Measurements from ENCODE around the gene TMEM63C.

Gene TMEM63C

GRCh38 chr14:77217551-77217950 is 36.0 kb downstream of the TMEM63C start:
- POLR2A ChIA-PET, result no interaction called here

More at GRCh38 chr14:77217551-77217950, 36.0 kb downstream of the TMEM63C start:
- Histone ChIP-seq H3K4me1 (ENCODE audit: control insufficient read depth, insufficient read depth, low read length) (no peaks in the 10 kb centered on the region), H3K27ac (ENCODE audit: extremely low read depth, low read depth, low read length) (no peak overlapping the region), H3K9me3 (ENCODE audit: control insufficient read depth, insufficient read depth, low read depth, low read length) (no peaks in the 10 kb centered on the region), H3K36me3 (ENCODE audit: control insufficient read depth in 2 of 2, insufficient read depth in 1 of 2, low read length in 2 of 2) (no peaks in the 10 kb centered on the region), H3K4me3 (ENCODE audit: low read depth, low read length) (no peak overlapping the region)
- CTCF ChIA-PET, result interaction anchor here (0.6 kb wide), 2 partner anchors 77 to 776 kb away, joined by 3 read pairs; no protein-coding TSS in a partner anchor
- no peak for TF ChIP-seq PRDM4 (tag by site-specific recombination; IDR thresholded peaks at IDR 0.05)
- TF ChIP-seq ZNF391 (tag by site-specific recombination; IDR thresholded peaks at IDR 0.05; ENCODE audit: borderline replicate concordance, low read depth), result no peak
- no peak for TF ChIP-seq ZNF585B (tag by site-specific recombination; IDR thresholded peaks at IDR 0.05)
- TF ChIP-seq ZBTB17 (tag by site-specific recombination; IDR thresholded peaks at IDR 0.05), result no peak
- no peak for TF ChIP-seq TSHZ1 (tag by site-specific recombination; IDR thresholded peaks at IDR 0.05; ENCODE audit: borderline replicate concordance)
- TF ChIP-seq ZNF549 (tag by site-specific recombination; IDR thresholded peaks at IDR 0.05), result no peak
- no peak for TF ChIP-seq SP3 (tag by site-specific recombination; IDR thresholded peaks at IDR 0.05)
- no peak for TF ChIP-seq RBAK (tag by site-specific recombination; IDR thresholded peaks at IDR 0.05)
- TF ChIP-seq AEBP2 (tag by site-specific recombination; IDR thresholded peaks at IDR 0.05; ENCODE audit: borderline replicate concordance), result no peak
- no peak for TF ChIP-seq HOXD13 (CRISPR knock-in tag; IDR thresholded peaks at IDR 0.05; ENCODE audit: borderline replicate concordance)
- TF ChIP-seq SP7 (tag by site-specific recombination; IDR thresholded peaks at IDR 0.05), result no peak
- TF ChIP-seq ZBTB10 (tag by site-specific recombination; IDR thresholded peaks at IDR 0.05), result no peak
- no peak for TF ChIP-seq ZNF114 (tag by site-specific recombination; IDR thresholded peaks at IDR 0.05)
- TF ChIP-seq GLIS2 (tag by site-specific recombination; IDR thresholded peaks at IDR 0.05), result no peak
- no peak for TF ChIP-seq ZNF221 (tag by site-specific recombination; IDR thresholded peaks at IDR 0.05; ENCODE audit: borderline replicate concordance)
- TF ChIP-seq ZNF621 (tag by site-specific recombination; IDR thresholded peaks at IDR 0.05), result no peak
